OCI-LY3 (cell line): ENCODE data around the gene CPED1.

Source experiments
- H2AFZ ChIP-seq: fragments of 200-600, 300-600 bp; shearing (Covaris generic); 2 replicates; pipeline ENCODE4 v1.6.0; 2014; ENCODE audit warnings: antibody characterized with exemption, low read depth, low read length
- H3K27ac ChIP-seq: fragments of 200-600, 300-600 bp; sonication (generic); 2 replicates; pipeline ENCODE4 v1.5.1; 2014; ENCODE audit warnings: mild to moderate bottlenecking, low read length, moderate library complexity, mixed read lengths
- H3K27me3 ChIP-seq: fragments of 200-600, 300-600 bp; sonication (generic); 2 replicates; pipeline ENCODE4 v1.6.1; 2014; ENCODE audit warnings: low read depth, low read length, mixed read lengths
- H3K36me3 ChIP-seq: fragments of 200-600, 300-600 bp; sonication (generic); replicated peaks from 2 replicates; pipeline ENCODE3; 2014; ENCODE audit warnings: low read depth, low read length, mixed read lengths
- H3K4me1 ChIP-seq: fragments of 300-600, 200-600 bp; sonication (generic); 2 replicates; pipeline ENCODE4 v1.6.1; 2014; ENCODE audit warnings: low read length, mixed read lengths
- H3K4me2 ChIP-seq: fragments of 200-600, 300-600 bp; sonication (generic); 2 replicates; pipeline ENCODE4 v1.6.1; 2014; ENCODE audit warnings: low read length, mixed read lengths
- H3K4me3 ChIP-seq: fragments of 300-600, 200-600 bp; sonication (generic); 2 replicates; pipeline ENCODE4 v1.5.1; 2014; ENCODE audit warnings: antibody characterized with exemption, mild to moderate bottlenecking, low read length, moderate library complexity
- H3K79me2 ChIP-seq: fragments of 300-600, 200-600 bp; shearing (Covaris generic); 2 replicates; pipeline ENCODE4 v1.6.1; 2014; ENCODE audit warnings: mild to moderate bottlenecking, low read length, mixed read lengths
- H3K9ac ChIP-seq: fragments of 300-600, 200-600 bp; shearing (Covaris generic); 2 replicates; pipeline ENCODE4 v1.6.0; 2014; ENCODE audit warnings: mild to moderate bottlenecking, low read length, moderate library complexity
- H3K9me3 ChIP-seq: fragments of 200-600, 300-600 bp; shearing (Covaris generic); 2 replicates; pipeline ENCODE4 v1.6.1; 2014; ENCODE audit warnings: low read length, mixed read lengths; ENCODE audit not compliant: insufficient read depth
- H4K20me1 ChIP-seq: fragments of 200-600, 300-600 bp; sonication (generic); 2 replicates; pipeline ENCODE4 v1.6.1; 2016; ENCODE audit warnings: low read length, mixed read lengths; ENCODE audit not compliant: insufficient read depth
- CTCF ChIP-seq: fragments of 200-600, 300-600 bp; sonication (generic); IDR thresholded peaks from 2 replicates; pipeline ENCODE4 v1.5.1; 2014; ENCODE audit warnings: antibody characterized with exemption, low read length, low read depth
- EZH2phosphoT487 ChIP-seq: fragments of 200-600 bp; shearing (Covaris generic); IDR thresholded peaks from 2 replicates; pipeline ENCODE4 v1.6.1; 2018; ENCODE audit warnings: antibody characterized with exemption, mixed run types, low read depth

Gene CPED1

GRCh38 chr7:121334376-121334775 is 345.9 kb downstream of the CPED1 start:
- Histone ChIP-seq H3K4me1 (no peaks in the 10 kb centered on the region), H4K20me1 (no peaks in the 10 kb centered on the region), H3K4me3 (no peak overlapping the region), H3K27me3 (peaks cover 24% of the 10 kb centered on the region), H3K9ac (no peak overlapping the region), H3K79me2 (no peaks in the 10 kb centered on the region), H3K27ac (no peak overlapping the region), H3K9me3 (no peaks in the 10 kb centered on the region), H2AFZ (no peak overlapping the region), H3K36me3 (no peaks in the 10 kb centered on the region), H3K4me2 (no peak overlapping the region)
- TF ChIP-seq EZH2phosphoT487 (no peak), CTCF (no peak)

GRCh38 chr7:121334875-121335648 is 346.6 kb downstream of the CPED1 start:
- Histone ChIP-seq H3K9ac (no peak overlapping the region), H3K79me2 (no peaks in the 10 kb centered on the region), H3K9me3 (no peaks in the 10 kb centered on the region), H3K27me3 (peaks cover 20% of the 10 kb centered on the region), H3K4me1 (no peaks in the 10 kb centered on the region), H3K4me3 (no peak overlapping the region), H3K36me3 (no peaks in the 10 kb centered on the region), H2AFZ (no peak overlapping the region), H3K27ac (no peak overlapping the region), H4K20me1 (no peaks in the 10 kb centered on the region), H3K4me2 (no peak overlapping the region)
- TF ChIP-seq CTCF (no peak), EZH2phosphoT487 (no peak)

GRCh38 chr7:121336579-121336978 is 348.1 kb downstream of the CPED1 start:
- Histone ChIP-seq H2AFZ (no peak overlapping the region), H3K4me2 (no peak overlapping the region), H3K4me3 (no peak overlapping the region), H3K79me2 (no peaks in the 10 kb centered on the region), H4K20me1 (no peaks in the 10 kb centered on the region), H3K9ac (no peak overlapping the region), H3K36me3 (no peaks in the 10 kb centered on the region), H3K27me3 (peaks cover 6% of the 10 kb centered on the region; the same call in 1 of the 2 replicates), H3K27ac (no peak overlapping the region), H3K4me1 (no peaks in the 10 kb centered on the region), H3K9me3 (no peaks in the 10 kb centered on the region)
- TF ChIP-seq EZH2phosphoT487: no peak
- TF ChIP-seq CTCF: no peak

- H3K36me3 ChIP-seq: peaks cover 6% of the 10 kb centered on the region
- no peaks in the 10 kb centered on the region for H3K9me3 ChIP-seq
- H3K4me1 ChIP-seq: no peaks in the 10 kb centered on the region
- no peak overlapping the region for H3K4me2 ChIP-seq
- no peaks in the 10 kb centered on the region for H4K20me1 ChIP-seq
- no peaks in the 10 kb centered on the region for H3K79me2 ChIP-seq
- 0 out of 2 replicates have a peak, but pooled peaks cover 3% of the 10 kb centered on the region for H3K27me3 ChIP-seq
- H3K9ac ChIP-seq: no peak overlapping the region
- H3K4me3 ChIP-seq: no peak overlapping the region
- peak; percentile 64 for TF ChIP-seq CTCF
- no peak for TF ChIP-seq EZH2phosphoT487
- no peak overlapping the region for H2AFZ ChIP-seq
- H3K27ac ChIP-seq: no peak overlapping the region
Measured at GRCh38 chr7:121337398-121337797, 348.9 kb downstream of the CPED1 start.
